ENCODE data around the gene DEDD.

Gene DEDD

GRCh38 chr1:161162052-161162451, 29.6 kb upstream of the DEDD start:
- DNase-seq: no peak

DNA sequence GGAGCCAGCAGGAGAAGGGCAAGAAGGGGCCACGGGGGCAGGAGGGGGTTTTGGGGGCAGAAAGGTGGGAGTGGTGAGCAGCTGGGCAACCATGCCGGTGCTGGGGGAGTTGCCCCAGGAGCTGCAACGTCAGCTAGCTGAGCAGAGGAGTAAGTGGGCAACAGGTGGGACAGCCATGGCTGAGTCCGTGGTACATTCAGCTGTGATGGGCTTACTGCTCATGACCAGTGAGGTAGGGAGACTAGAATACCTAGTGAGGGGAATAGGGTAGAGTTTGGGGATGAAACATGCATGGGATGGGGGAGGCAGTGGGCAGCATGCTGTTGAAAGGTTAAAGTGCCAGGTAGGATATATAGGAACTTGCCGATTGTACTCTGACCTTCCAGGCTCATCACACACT, 29.2 kb upstream of the DEDD start:
- no peak for DNase-seq

- no peak for DNase-seq
Observed at GRCh38 chr1:161160671-161161145, 28.2 kb upstream of the DEDD start.

GRCh38 chr1:161159913-161160243, 27.4 kb upstream of the DEDD start:
- DNase-seq: no peak

DNA sequence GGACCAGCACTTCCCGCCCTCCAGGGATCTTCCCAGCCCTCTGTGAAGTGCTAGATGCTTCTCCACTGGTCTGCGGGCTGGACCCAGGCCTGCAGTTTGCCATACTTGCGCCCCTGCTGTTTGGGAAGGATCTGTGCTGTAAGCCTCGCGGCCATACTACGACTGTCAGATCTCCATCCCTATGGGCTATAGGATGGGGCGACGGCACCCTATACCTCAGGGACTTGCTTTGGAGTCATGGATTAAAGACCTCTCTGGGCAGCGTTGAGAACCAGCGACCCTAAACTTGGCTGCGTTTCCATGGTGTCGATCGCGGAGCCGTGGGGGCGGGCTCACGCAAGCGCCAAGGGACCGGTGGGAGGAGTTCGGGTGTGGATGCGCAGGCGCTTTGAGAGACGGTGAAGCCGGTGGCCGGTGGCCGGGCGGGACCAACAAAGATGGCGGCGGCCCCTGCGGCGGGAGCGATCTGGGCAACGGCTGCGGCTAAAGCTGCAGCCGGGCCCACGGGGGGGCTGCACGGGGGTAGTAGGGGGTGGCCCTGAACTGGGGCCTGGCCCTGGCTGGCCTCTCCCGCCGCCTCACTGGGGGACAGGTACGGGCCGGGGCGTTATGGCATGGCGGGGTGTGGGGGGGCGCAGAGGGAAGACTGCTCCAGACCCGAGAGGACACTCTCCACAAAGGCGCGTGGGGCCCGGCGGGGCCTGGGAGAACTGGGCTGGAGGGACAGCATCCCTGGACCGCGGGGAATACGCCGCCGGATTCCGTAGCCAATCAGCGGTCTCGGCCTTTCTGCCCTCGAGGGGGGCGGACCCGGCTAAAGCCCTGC, 26.8 kb upstream of the DEDD start, which contains the start of gene USP21:
Gene USP21 (plus strand): TSS at position 414 of the 826 bp plus-strand sequence. CDS start 1,141 bp downstream, outside the sequence.
- peak; percentile 95 for DNase-seq

GRCh38 chr1:161158316-161159010, 26.0 kb upstream of the DEDD start:
- no peak for DNase-seq

DNA sequence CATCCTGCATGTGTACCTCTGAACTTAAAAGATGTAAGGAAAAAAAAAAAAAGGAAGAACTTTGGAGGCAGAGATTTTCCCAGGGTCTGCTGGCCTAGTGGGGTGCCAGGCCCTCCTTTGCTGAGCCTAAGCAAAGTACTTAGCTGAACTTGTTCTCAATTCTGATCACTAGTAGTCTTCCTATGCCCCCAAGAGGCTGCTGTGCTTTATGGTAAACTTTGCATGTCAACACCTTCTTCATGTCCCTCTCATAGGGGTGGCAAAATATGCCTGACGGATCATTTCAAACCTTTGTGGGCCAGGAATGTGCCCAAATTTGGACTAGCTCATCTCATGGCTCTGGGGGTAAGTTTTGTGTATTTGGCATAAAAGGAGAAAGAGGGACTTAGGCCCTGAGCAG, 25.4 kb upstream of the DEDD start:
- DNase-seq: no peak

GRCh38 chr1:161153682-161154337, 21.3 kb upstream of the DEDD start, which contains the start of gene UFC1:
Gene UFC1 (plus strand): TSS chr1:161153978. CDS start chr1:161153998, 20 bp downstream.
- DNase-seq: peak; percentile 84

GRCh38 chr1:161153176-161153575, 20.7 kb upstream of the DEDD start:
- no peak for DNase-seq

GRCh38 chr1:161145832-161146231, 13.4 kb upstream of the DEDD start:
- no peak for DNase-seq

GRCh38 chr1:161140755-161141400, 8.4 kb upstream of the DEDD start:
- no peak for DNase-seq

DNA sequence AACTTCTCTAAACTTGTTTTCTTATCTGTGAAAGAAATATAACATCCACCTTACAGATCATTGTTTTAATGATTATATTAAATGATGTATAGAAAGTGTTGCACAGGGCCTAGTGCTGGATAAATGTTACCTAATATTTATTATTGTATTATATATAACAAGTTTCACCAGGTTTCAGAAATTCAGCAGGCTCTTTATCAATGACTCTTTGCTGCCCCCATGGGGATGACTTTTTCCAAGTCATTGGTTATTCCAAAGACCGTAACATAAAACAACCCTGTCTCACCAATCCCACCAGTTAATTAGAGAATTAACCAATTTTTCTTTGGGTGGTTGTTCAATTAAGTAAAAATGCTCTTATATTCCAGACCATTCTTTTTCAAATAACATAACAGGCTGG, 7.3 kb upstream of the DEDD start:
- no peak for DNase-seq

GRCh38 chr1:161138431-161138830, 6.0 kb upstream of the DEDD start:
- DNase-seq: no peak

- no peak for DNase-seq
Observed at GRCh38 chr1:161137881-161138280, 5.4 kb upstream of the DEDD start.

GRCh38 chr1:161133220-161133740, 813 bp upstream of the DEDD start:
- DNase-seq: no peak

DNA sequence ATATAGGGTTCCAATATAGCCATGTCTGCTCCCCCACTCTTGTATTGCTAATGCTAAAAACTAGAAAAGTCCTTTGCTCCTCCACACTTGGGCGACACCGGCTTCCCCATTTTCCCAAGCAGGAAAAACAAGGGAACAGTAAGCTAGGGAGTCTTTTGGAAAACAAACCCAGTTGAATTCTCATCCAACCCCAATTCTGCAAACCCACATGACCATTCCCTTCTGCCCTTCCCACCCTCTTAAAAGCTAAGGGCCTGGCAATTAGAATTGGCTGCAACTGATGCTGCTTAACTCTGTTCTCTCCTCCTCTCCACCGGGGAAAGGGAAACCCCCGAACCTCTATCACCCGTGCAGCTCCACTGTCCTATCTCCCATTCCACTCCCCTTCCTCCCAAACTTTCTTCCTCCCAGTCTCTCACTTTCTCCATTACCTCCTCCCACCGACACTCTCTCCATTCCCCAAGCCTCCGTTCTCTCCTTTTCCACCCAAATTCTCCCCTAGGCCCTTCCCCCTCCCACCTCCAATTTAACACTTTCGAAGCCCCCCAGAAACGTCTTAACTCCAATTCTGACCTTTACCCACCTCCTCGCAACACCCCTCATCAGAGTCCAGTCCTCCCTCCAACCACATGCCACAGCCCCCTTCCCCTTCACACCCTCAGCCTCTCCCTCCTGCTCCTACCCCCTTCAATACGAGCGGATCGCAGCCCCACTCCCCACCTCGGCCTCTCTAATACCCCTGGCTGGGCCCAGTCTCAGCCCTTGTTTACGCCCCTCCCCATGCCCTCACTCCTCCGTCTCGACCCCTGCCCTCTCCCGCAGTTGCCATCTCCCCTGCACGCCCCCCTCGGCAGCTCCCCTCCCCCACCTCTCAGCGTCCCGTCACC, 701 bp downstream of the DEDD start:
- DNase-seq: no peak

GRCh38 chr1:161130266-161130665, 2.2 kb downstream of the DEDD start:
- no peak for DNase-seq

GRCh38 chr1:161128591-161129420, 3.7 kb downstream of the DEDD start:
- DNase-seq: no peak

DNA sequence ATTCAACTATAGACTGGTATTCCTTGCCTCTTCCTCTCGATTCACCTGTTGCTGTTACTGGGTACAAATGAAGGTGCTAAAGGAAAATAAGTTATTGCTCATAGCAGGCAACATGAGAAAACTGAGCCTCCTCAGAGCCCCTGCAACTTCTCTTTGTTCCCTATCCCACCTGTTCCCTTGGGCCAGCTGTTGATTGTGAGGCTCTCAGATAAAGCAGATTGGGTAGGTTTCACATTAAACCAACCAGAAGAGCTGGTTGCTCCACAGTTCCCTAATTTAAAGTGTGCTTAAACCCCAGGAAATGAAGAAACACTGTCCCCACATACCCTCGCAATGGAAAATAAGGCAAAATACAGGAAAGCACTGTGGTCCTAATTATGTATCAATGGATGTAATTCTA, 4.8 kb downstream of the DEDD start:
- no peak for DNase-seq

DNA sequence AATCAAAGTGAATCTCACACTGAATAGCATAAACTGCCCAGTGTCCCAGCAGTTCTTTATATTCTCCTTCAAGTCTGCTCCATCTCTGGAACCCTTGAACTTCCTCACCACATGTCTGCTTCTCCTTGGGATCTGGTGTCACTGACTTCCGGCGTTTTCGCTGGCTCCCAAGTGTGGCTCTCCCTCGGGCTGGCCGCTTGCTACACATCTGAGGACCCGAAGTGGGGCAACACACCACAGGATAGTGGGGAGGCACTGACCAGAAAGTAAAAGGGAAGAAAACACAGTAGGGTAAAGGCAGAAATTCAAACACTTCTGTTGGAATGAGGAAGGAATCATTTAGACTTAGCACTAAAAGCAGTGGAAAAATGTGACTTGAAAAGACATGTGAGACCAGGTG, 9.5 kb downstream of the DEDD start:
- DNase-seq: no peak

DNA sequence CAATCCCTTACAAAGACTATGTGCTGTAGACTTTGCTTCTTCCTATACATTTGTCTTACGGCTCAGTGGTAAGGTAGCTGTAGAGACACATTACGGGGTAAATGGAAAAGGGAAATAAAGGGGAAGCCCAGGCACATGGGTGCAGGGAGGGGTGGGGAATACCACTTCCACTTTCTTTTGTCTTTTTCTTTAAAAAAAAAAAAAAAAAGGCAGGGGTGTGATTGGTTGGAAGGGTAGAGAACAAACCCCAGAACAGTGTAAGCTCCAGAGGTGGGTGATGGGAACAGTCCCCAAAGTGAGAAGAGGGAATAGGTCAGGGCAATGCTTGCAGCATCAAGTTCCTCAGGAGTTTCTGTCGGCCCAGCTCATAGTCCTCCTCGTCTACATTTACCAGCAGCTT, 10.6 kb downstream of the DEDD start:
- DNase-seq: no peak

Data from NCI-H1092 (cell line).